ENCODE measurements around the gene CALN1. TPM values are rescaled to one million over a fixed set of nuclear protein-coding genes. Genes with fewer than 3 reads are reported as not detected.
"Not testable (repeated sequence)": the region's sequence is repeated elsewhere in the genome, so short reads cannot be mapped to it uniquely, and the experiment has no call there.

Gene CALN1
- total RNA-seq: not detected in 2 replicates
- long read RNA-seq: 0 reads

- not testable (repeated sequence) for H3K9me3 Mint-ChIP-seq (ENCODE audit: unreplicated experiment); DNase-seq (ENCODE audit: extremely low spot score, unreplicated experiment); H3K4me1 Mint-ChIP-seq (ENCODE audit: unreplicated experiment); H3K27me3 Mint-ChIP-seq (ENCODE audit: unreplicated experiment); H3K36me3 Mint-ChIP-seq (ENCODE audit: unreplicated experiment); H3K4me3 Mint-ChIP-seq (ENCODE audit: unreplicated experiment); H3K27ac Mint-ChIP-seq (ENCODE audit: unreplicated experiment)
These were observed at the start of gene CALN1 for GRCh38 chr7:72412121-72412618. Gene CALN1 (minus strand): TSS chr7:72412338.

GRCh38 chr7:72453471-72453870 lies 41.3 kb upstream of the CALN1 start:
- Mint-ChIP-seq H3K4me1 (ENCODE audit: unreplicated experiment) (no peaks in the 10 kb centered on the region), H3K27me3 (ENCODE audit: unreplicated experiment) (no peaks in the 10 kb centered on the region), H3K9me3 (ENCODE audit: unreplicated experiment) (no peaks in the 10 kb centered on the region), H3K4me3 (ENCODE audit: unreplicated experiment) (no peak overlapping the region), H3K36me3 (ENCODE audit: unreplicated experiment) (no peaks in the 10 kb centered on the region), H3K27ac (ENCODE audit: unreplicated experiment) (no peak overlapping the region)
- DNase-seq (ENCODE audit: extremely low spot score, unreplicated experiment): no peak
- TF ChIP-seq CTCF (IDR thresholded peaks at IDR 0.05): no peak

- TF ChIP-seq CTCF (IDR thresholded peaks at IDR 0.05): no peak
These were observed 35.5 kb upstream of the CALN1 start for GRCh38 chr7:72447465-72448204.

GRCh38 chr7:72446591-72447462 lies 34.7 kb upstream of the CALN1 start:
- Mint-ChIP-seq H3K4me1 (ENCODE audit: unreplicated experiment) (no peaks in the 10 kb centered on the region), H3K9me3 (ENCODE audit: unreplicated experiment) (peaks cover 4% of the 10 kb centered on the region), H3K4me3 (ENCODE audit: unreplicated experiment) (no peak overlapping the region), H3K36me3 (ENCODE audit: unreplicated experiment) (no peaks in the 10 kb centered on the region), H3K27me3 (ENCODE audit: unreplicated experiment) (peaks cover 3% of the 10 kb centered on the region), H3K27ac (ENCODE audit: unreplicated experiment) (no peak overlapping the region)
- TF ChIP-seq CTCF (IDR thresholded peaks at IDR 0.05): no peak
- no peak for DNase-seq (ENCODE audit: extremely low spot score, unreplicated experiment)

More at GRCh38 chr7:72447465-72448204, 35.5 kb upstream of the CALN1 start:
- H3K27ac Mint-ChIP-seq (ENCODE audit: unreplicated experiment): no peak overlapping the region
- H3K27me3 Mint-ChIP-seq (ENCODE audit: unreplicated experiment): peaks cover 3% of the 10 kb centered on the region
- no peaks in the 10 kb centered on the region for H3K9me3 Mint-ChIP-seq (ENCODE audit: unreplicated experiment)
- H3K36me3 Mint-ChIP-seq (ENCODE audit: unreplicated experiment): no peaks in the 10 kb centered on the region
- H3K4me3 Mint-ChIP-seq (ENCODE audit: unreplicated experiment): no peak overlapping the region
- H3K4me1 Mint-ChIP-seq (ENCODE audit: unreplicated experiment): no peaks in the 10 kb centered on the region
- DNase-seq (ENCODE audit: extremely low spot score, unreplicated experiment): no peak

- peaks cover 3% of the 10 kb centered on the region for H3K27me3 Mint-ChIP-seq (ENCODE audit: unreplicated experiment)
- no peak overlapping the region for H3K27ac Mint-ChIP-seq (ENCODE audit: unreplicated experiment)
- H3K4me3 Mint-ChIP-seq (ENCODE audit: unreplicated experiment): no peak overlapping the region
- no peaks in the 10 kb centered on the region for H3K36me3 Mint-ChIP-seq (ENCODE audit: unreplicated experiment)
- no peaks in the 10 kb centered on the region for H3K4me1 Mint-ChIP-seq (ENCODE audit: unreplicated experiment)
- DNase-seq (ENCODE audit: extremely low spot score, unreplicated experiment): no peak
- no peak for TF ChIP-seq CTCF (IDR thresholded peaks at IDR 0.05)
- H3K9me3 Mint-ChIP-seq (ENCODE audit: unreplicated experiment): peaks cover 6% of the 10 kb centered on the region
These were observed 34.0 kb upstream of the CALN1 start for GRCh38 chr7:72446131-72446530.

Measured in osteocyte (in vitro differentiated cells).